Epidermal melanocyte (primary cell): ENCODE data around the gene SEC23A.
"Not testable (repeated sequence)": the region's sequence is repeated elsewhere in the genome, so short reads cannot be mapped to it uniquely, and the experiment has no call there.

Experiments
- DNase-seq: peaks from one replicate; pipeline ENCODE4 v3.0.0; 2011; ENCODE audit warnings: low spot score; ENCODE audit not compliant: insufficient read length

The SEC23A gene

GRCh38 chr14:39030209-39030608, 72.8 kb downstream of the SEC23A start:
- DNase-seq = no peak

GRCh38 chr14:39029789-39030188, 73.2 kb downstream of the SEC23A start:
- no peak for DNase-seq

GRCh38 chr14:39028620-39029019, 74.4 kb downstream of the SEC23A start:
- no peak for DNase-seq

GRCh38 chr14:39025810-39026627, 77.0 kb downstream of the SEC23A start:
- DNase-seq = no peak

- no peak for DNase-seq
Measured at GRCh38 chr14:39025250-39025809, 77.7 kb downstream of the SEC23A start.

- DNase-seq = no peak
Measured at GRCh38 chr14:39023939-39024871, 78.8 kb downstream of the SEC23A start.

GRCh38 chr14:39017096-39018016, 85.7 kb downstream of the SEC23A start:
- not testable (repeated sequence) for DNase-seq

GRCh38 chr14:39016733-39017095, 86.3 kb downstream of the SEC23A start:
- DNase-seq = no peak

- no peak for DNase-seq
Measured at GRCh38 chr14:39015964-39016577, 87.0 kb downstream of the SEC23A start.

- peak; percentile 66 for DNase-seq
Measured at GRCh38 chr14:39015360-39015961, 87.6 kb downstream of the SEC23A start.

- DNase-seq = no peak
Measured at GRCh38 chr14:39014460-39014859, 88.6 kb downstream of the SEC23A start.

GRCh38 chr14:39008965-39009364, 94.1 kb downstream of the SEC23A start:
- DNase-seq = not testable (repeated sequence)

GRCh38 chr14:39006721-39007410, 96.2 kb downstream of the SEC23A start:
- no peak for DNase-seq

- DNase-seq = no peak
Measured at GRCh38 chr14:39005044-39005880, 97.8 kb downstream of the SEC23A start.

- DNase-seq = no peak
Measured at GRCh38 chr14:38999949-39000348, 103.1 kb downstream of the SEC23A start.

GRCh38 chr14:38994731-38995130, 108.3 kb downstream of the SEC23A start:
- no peak for DNase-seq

GRCh38 chr14:38993981-38994380, 109.1 kb downstream of the SEC23A start:
- DNase-seq = no peak

GRCh38 chr14:38992067-38992844, 110.8 kb downstream of the SEC23A start:
- no peak for DNase-seq
